ENCODE measurements around the gene ADAMTS12.

Gene ADAMTS12

DNA sequence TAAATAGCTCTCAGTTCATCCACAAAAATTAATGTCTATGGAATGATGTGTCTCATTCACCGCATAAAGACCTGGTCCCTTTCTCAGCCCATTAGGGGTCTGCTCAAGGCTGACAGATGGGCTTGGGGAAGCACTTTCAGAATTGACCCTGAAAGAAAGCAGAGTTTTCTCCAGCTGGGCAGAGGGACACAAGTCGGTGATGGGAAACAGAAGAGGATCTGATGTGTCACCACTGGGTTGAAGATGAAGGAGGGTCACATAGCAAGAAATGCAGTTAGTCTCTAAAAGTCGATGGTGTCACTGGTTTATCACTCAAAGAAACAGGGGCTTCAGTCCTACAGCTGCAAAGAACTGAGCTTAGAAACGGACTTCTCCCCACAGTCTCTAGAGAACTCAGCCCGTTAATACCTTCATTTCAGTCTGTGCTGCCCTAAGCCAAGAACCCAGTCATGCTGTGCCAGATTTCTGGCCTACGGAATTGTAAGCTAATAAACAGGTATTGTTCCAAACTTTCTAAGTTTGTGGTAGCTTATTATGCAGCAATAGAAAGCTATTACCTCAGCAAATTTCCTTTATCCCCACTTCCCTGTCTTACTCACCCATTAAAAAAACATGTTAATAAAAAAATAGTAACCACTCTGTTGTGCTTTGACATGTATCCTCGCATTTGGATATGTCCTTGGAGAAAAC, 64.6 kb downstream of the ADAMTS12 start:
- Histone ChIP-seq H3K36me3 (replicated peaks; ENCODE audit: low read depth, low read length) (no peaks in the 10 kb centered on the region), H3K27me3 (ENCODE audit: low read depth, low read length) (no peaks in the 10 kb centered on the region), H3K4me1 (ENCODE audit: low read length) (peaks cover 29% of the 10 kb centered on the region), H4K20me1 (ENCODE audit: insufficient read depth, low read length) (no peaks in the 10 kb centered on the region), H3K4me2 (ENCODE audit: low read length) (no peak overlapping the region), H2AFZ (ENCODE audit: low read depth, low read length) (no peak overlapping the region), H3K79me2 (ENCODE audit: low read length) (no peaks in the 10 kb centered on the region), H3K9ac (ENCODE audit: low read length) (no peak overlapping the region), H3K9me3 (ENCODE audit: insufficient read depth, low read length) (no peaks in the 10 kb centered on the region), H3K27ac (ENCODE audit: low read length) (no peak overlapping the region), H3K4me3 (ENCODE audit: low read length) (no peak overlapping the region)
- TF ChIP-seq, protein P1, sequence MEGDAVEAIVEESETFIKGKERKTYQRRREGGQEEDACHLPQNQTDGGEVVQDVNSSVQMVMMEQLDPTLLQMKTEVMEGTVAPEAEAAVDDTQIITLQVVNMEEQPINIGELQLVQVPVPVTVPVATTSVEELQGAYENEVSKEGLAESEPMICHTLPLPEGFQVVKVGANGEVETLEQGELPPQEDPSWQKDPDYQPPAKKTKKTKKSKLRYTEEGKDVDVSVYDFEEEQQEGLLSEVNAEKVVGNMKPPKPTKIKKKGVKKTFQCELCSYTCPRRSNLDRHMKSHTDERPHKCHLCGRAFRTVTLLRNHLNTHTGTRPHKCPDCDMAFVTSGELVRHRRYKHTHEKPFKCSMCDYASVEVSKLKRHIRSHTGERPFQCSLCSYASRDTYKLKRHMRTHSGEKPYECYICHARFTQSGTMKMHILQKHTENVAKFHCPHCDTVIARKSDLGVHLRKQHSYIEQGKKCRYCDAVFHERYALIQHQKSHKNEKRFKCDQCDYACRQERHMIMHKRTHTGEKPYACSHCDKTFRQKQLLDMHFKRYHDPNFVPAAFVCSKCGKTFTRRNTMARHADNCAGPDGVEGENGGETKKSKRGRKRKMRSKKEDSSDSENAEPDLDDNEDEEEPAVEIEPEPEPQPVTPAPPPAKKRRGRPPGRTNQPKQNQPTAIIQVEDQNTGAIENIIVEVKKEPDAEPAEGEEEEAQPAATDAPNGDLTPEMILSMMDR (IDR thresholded peaks at IDR 0.05; ENCODE audit: low read depth, low read length) = no peak
- no peak for TF ChIP-seq EZH2phosphoT487 (IDR thresholded peaks at IDR 0.05; ENCODE audit: low read depth)

DNA sequence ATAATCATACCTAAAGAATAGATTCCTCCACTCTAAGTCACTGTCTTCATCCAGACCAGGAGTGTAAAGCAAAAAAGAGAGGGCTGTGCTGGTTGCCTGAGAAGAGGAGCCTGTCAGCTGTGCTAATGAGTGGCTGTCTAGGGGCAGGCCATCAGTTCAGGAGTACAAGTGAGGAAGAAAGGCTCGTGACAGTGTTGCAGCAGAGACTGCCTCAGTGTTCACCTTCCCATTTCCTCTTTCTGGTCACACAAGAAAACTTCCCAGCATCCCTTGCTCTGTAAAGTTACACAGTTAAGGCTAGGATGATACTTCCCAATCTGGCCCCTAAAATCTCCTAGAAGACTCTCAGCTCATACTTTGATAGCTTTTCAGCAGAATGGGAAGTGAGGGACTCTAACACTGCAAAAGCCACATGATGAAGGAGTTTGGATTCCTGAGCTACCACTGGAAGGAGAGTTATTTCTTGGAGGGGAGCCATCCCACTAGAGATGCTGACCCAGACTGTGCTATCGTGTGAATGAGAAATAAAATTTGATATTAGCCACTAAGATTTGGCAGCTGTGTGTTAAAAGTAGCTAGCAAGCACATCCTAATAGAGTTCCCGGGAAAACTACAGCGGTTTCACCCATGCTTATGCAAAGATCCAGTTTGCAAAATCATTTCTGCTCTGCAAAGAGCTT, 67.1 kb downstream of the ADAMTS12 start:
- Histone ChIP-seq H3K9me3 (ENCODE audit: insufficient read depth, low read length) (no peaks in the 10 kb centered on the region), H3K4me1 (ENCODE audit: low read length) (peaks cover 29% of the 10 kb centered on the region), H3K4me3 (ENCODE audit: low read length) (peak overlapping the region; percentile 13; the same call in 1 of the 2 replicates), H3K79me2 (ENCODE audit: low read length) (no peaks in the 10 kb centered on the region), H2AFZ (ENCODE audit: low read depth, low read length) (peak overlapping the region; percentile 86), H3K4me2 (ENCODE audit: low read length) (peak overlapping the region; percentile 37), H3K36me3 (replicated peaks; ENCODE audit: low read depth, low read length) (no peaks in the 10 kb centered on the region), H3K9ac (ENCODE audit: low read length) (0 out of 2 replicates have a peak overlapping the region, but pooled peaks have one; percentile 26), H4K20me1 (ENCODE audit: insufficient read depth, low read length) (no peaks in the 10 kb centered on the region), H3K27ac (ENCODE audit: low read length) (no peak overlapping the region), H3K27me3 (ENCODE audit: low read depth, low read length) (no peaks in the 10 kb centered on the region)
- TF ChIP-seq, protein P1 (IDR thresholded peaks at IDR 0.05; ENCODE audit: low read depth, low read length) = no peak
- no peak for TF ChIP-seq EZH2phosphoT487 (IDR thresholded peaks at IDR 0.05; ENCODE audit: low read depth)

DNA sequence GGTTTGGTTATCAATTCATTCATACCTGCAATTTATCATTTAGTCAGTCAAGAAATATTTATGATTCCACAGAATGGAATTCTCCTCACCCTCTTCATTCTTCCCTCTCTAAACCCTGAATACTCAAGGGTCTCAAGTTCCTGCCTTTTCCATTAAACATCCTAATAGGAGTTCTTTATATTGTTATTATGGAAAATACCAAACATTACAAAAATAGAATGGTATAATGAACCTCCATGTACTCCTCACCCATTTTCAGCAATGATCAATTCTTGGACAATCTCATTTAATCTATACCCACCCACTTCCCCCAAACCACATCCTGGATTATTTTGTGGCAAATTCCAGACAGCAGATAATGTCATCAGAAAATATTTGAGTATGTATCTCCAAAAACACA, 74.5 kb downstream of the ADAMTS12 start:
- H2AFZ ChIP-seq (ENCODE audit: low read depth, low read length) = no peak overlapping the region
- no peaks in the 10 kb centered on the region for H3K9me3 ChIP-seq (ENCODE audit: insufficient read depth, low read length)
- H3K79me2 ChIP-seq (ENCODE audit: low read length) = no peaks in the 10 kb centered on the region
- no peaks in the 10 kb centered on the region for H4K20me1 ChIP-seq (ENCODE audit: insufficient read depth, low read length)
- TF ChIP-seq EZH2phosphoT487 (IDR thresholded peaks at IDR 0.05; ENCODE audit: low read depth) = no peak
- TF ChIP-seq, protein P1 (IDR thresholded peaks at IDR 0.05; ENCODE audit: low read depth, low read length) = no peak
- H3K36me3 ChIP-seq (replicated peaks; ENCODE audit: low read depth, low read length) = no peaks in the 10 kb centered on the region
- no peak overlapping the region for H3K9ac ChIP-seq (ENCODE audit: low read length)
- no peak overlapping the region for H3K4me3 ChIP-seq (ENCODE audit: low read length)
- H3K4me2 ChIP-seq (ENCODE audit: low read length) = no peak overlapping the region
- no peaks in the 10 kb centered on the region for H3K27me3 ChIP-seq (ENCODE audit: low read depth, low read length)
- no peak overlapping the region for H3K27ac ChIP-seq (ENCODE audit: low read length)
- no peaks in the 10 kb centered on the region for H3K4me1 ChIP-seq (ENCODE audit: low read length)

DNA sequence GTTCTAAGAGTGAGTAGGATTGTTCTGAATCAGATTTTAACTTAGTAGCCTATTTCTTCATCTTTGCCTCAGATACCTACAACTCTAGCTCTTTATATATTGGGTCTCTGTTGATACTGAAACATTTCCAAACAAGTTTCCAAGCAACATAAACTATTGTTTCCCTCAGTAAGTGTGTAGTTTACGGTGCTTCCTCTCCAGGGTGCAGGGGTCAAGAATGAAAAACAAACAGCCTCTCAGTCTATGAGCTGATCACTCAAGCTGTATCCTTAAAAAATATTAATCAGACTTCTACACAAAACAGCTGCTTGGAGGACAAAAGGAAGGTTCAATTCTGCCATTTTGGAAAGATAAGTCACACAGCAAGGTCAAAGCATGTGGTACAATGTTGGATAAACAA, 75.0 kb downstream of the ADAMTS12 start:
- no peaks in the 10 kb centered on the region for H3K9me3 ChIP-seq (ENCODE audit: insufficient read depth, low read length)
- no peaks in the 10 kb centered on the region for H3K79me2 ChIP-seq (ENCODE audit: low read length)
- no peaks in the 10 kb centered on the region for H4K20me1 ChIP-seq (ENCODE audit: insufficient read depth, low read length)
- H3K27ac ChIP-seq (ENCODE audit: low read length) = no peak overlapping the region
- H3K4me1 ChIP-seq (ENCODE audit: low read length) = no peaks in the 10 kb centered on the region
- no peak overlapping the region for H3K4me3 ChIP-seq (ENCODE audit: low read length)
- no peaks in the 10 kb centered on the region for H3K27me3 ChIP-seq (ENCODE audit: low read depth, low read length)
- no peak overlapping the region for H2AFZ ChIP-seq (ENCODE audit: low read depth, low read length)
- no peak overlapping the region for H3K4me2 ChIP-seq (ENCODE audit: low read length)
- H3K9ac ChIP-seq (ENCODE audit: low read length) = no peak overlapping the region
- H3K36me3 ChIP-seq (replicated peaks; ENCODE audit: low read depth, low read length) = no peaks in the 10 kb centered on the region
- TF ChIP-seq, protein P1 (IDR thresholded peaks at IDR 0.05; ENCODE audit: low read depth, low read length) = no peak
- TF ChIP-seq EZH2phosphoT487 (IDR thresholded peaks at IDR 0.05; ENCODE audit: low read depth) = no peak
